Astrocyte (in vitro differentiated cells and primary cell): Measurements from ENCODE around the gene DDX41. TPM values are rescaled to one million over a fixed set of nuclear protein-coding genes. Genes with fewer than 3 reads are reported as not detected.

Source experiments
- DNase-seq: peaks from one replicate; pipeline ENCODE4 v3.0.0-alpha.2; 2010; ENCODE audit warnings: low read depth
- FAIRE-seq: peaks from 2 replicates; lab custom pipeline; 2011; peaks lifted over from hg19 to GRCh38; lab: Jason Lieb, UNC
- H2AFZ ChIP-seq: 2 replicates; pipeline ENCODE4 v1.6.0; 2012; ENCODE audit warnings: low read depth, low read length, inconsistent platforms
- H3K27ac ChIP-seq: 2 replicates; pipeline ENCODE4 v1.5.1; 2011; ENCODE audit warnings: low read depth, low read length, inconsistent platforms
- H3K27me3 ChIP-seq: 2 replicates; pipeline ENCODE4 v1.6.0; 2011; ENCODE audit warnings: low read length, inconsistent platforms; ENCODE audit not compliant: insufficient read depth
- H3K36me3 ChIP-seq: 2 replicates; pipeline ENCODE4 v1.5.1; 2011; ENCODE audit warnings: low read length, inconsistent platforms; ENCODE audit not compliant: insufficient read depth
- H3K4me1 ChIP-seq: 2 replicates; pipeline ENCODE4 v1.5.1; 2011; ENCODE audit warnings: low read length, inconsistent platforms; ENCODE audit not compliant: insufficient read depth
- H3K4me2 ChIP-seq: 2 replicates; pipeline ENCODE4 v1.6.0; 2012; ENCODE audit warnings: low read length, inconsistent platforms
- H3K4me3 ChIP-seq: 2 replicates; pipeline ENCODE4 v1.5.1; 2011; ENCODE audit warnings: low read depth, mild to moderate bottlenecking, low read length, inconsistent platforms; ENCODE audit not compliant: insufficient read depth
- H3K79me2 ChIP-seq: 2 replicates; pipeline ENCODE4 v1.6.0; 2012; ENCODE audit warnings: mild to moderate bottlenecking, low read length, inconsistent platforms; ENCODE audit not compliant: insufficient read depth
- H3K9ac ChIP-seq: 2 replicates; pipeline ENCODE4 v1.6.0; 2012; ENCODE audit warnings: mild to moderate bottlenecking, low read length, inconsistent platforms
- H3K9me3 ChIP-seq: 2 replicates; pipeline ENCODE4 v1.5.1; 2012; ENCODE audit warnings: low read depth, mild to moderate bottlenecking, low read length, inconsistent platforms; ENCODE audit not compliant: insufficient read depth
- H4K20me1 ChIP-seq: 2 replicates; pipeline ENCODE4 v1.6.0; 2012; ENCODE audit warnings: low read length, inconsistent platforms; ENCODE audit not compliant: insufficient read depth
- H3K27ac Mint-ChIP-seq: one replicate; pipeline ENCODE4 v1.8.0; 2021; ENCODE audit warnings: mild to moderate bottlenecking, mixed read lengths; ENCODE audit not compliant: unreplicated experiment
- H3K27me3 Mint-ChIP-seq: one replicate; pipeline ENCODE4 v1.8.0; 2021; ENCODE audit warnings: low read depth, mixed read lengths; ENCODE audit not compliant: unreplicated experiment
- H3K36me3 Mint-ChIP-seq: one replicate; pipeline ENCODE4 v1.8.0; 2021; ENCODE audit warnings: low read depth, mixed read lengths; ENCODE audit not compliant: unreplicated experiment
- H3K4me1 Mint-ChIP-seq: one replicate; pipeline ENCODE4 v1.8.0; 2021; ENCODE audit warnings: low read depth, mixed read lengths; ENCODE audit not compliant: unreplicated experiment
- H3K4me3 Mint-ChIP-seq: one replicate; pipeline ENCODE4 v1.8.0; 2021; ENCODE audit warnings: mild to moderate bottlenecking, moderate library complexity, mixed read lengths; ENCODE audit not compliant: unreplicated experiment
- H3K9me3 Mint-ChIP-seq: one replicate; pipeline ENCODE4 v1.8.0; 2021; ENCODE audit warnings: mild to moderate bottlenecking, mixed read lengths; ENCODE audit not compliant: unreplicated experiment
- EZH2 ChIP-seq: IDR thresholded peaks from 2 replicates; pipeline ENCODE4 v1.6.1; 2012; ENCODE audit warnings: mild to moderate bottlenecking, low read length, inconsistent platforms; ENCODE audit not compliant: insufficient read depth
- total RNA-seq: library from RNA; stranded (reverse); gene quantifications from 2 replicates; pipeline ENCODE4 v1.2.1, GENCODE V29; 2021
- TF ChIP-seq, protein P1 (sequence below): IDR thresholded peaks from 2 replicates; pipeline ENCODE4 v1.5.1; 2011; ENCODE audit warnings: low read depth, mild to moderate bottlenecking, inconsistent platforms, low read length, moderate library complexity; ENCODE audit not compliant: insufficient read depth

DDX41 gene
- total RNA-seq, 1 donor from 2014 or later = 92.5 TPM

DNA sequence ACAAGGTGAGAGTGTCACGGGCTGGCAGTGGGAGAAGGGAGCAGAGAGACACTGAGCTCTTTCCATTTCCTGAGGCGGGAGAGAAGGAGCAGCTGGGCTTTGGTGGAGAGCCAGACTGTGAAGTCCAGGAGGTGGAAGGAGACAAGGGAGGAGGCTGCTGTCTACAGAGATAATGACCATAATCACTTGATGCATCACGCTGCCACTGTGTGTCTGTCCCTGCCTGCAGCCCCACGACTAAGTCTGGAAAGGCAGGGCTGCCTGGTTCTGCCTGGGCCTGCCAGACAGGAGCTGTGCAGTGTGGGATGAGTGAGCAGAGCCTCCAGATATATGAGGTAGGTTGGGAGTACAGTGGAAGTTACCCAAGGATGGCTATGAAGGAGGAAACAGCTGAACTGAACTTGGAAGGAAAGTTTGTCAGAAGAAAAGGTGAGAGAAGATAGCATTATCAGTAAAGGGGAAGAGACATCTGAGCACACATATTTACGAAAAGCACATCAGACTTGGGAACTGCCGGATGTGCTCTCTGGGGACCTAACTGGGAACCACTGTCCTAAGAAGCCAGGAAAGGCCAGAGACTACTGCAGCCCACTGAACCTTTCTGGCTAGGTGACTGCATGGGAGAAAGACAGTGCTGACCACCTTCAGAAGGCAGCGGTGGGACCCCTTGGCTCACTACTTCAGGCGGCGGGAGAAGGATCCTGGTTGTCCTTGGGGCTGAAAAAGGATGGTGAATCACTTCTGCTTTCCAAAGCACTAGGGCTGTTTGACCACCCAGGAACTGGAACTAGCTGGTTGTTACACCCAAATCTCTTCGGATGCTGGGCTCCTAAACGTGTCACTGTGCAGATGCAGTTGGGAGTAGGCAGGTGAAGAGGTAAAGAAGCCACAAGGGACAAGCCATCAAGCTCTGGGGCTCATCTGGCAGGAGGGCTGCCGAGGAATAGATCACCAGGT lies 12.8 kb upstream of the DDX41 start:
- no peak overlapping the region for H3K4me2 ChIP-seq
- H3K4me1 ChIP-seq = no peaks in the 10 kb centered on the region
- no peak overlapping the region for H2AFZ ChIP-seq
- H3K27ac ChIP-seq = no peak overlapping the region
- H3K4me1 Mint-ChIP-seq = peaks cover 14% of the 10 kb centered on the region
- no peaks in the 10 kb centered on the region for H3K27me3 Mint-ChIP-seq
- FAIRE-seq = no peak
- H4K20me1 ChIP-seq = peaks cover 81% of the 10 kb centered on the region
- H3K4me3 Mint-ChIP-seq = no peak overlapping the region
- no peak overlapping the region for H3K4me3 ChIP-seq
- peaks cover 17% of the 10 kb centered on the region for H3K36me3 Mint-ChIP-seq
- no peak overlapping the region for H3K9ac ChIP-seq
- TF ChIP-seq EZH2 = no peak
- TF ChIP-seq, protein P1, sequence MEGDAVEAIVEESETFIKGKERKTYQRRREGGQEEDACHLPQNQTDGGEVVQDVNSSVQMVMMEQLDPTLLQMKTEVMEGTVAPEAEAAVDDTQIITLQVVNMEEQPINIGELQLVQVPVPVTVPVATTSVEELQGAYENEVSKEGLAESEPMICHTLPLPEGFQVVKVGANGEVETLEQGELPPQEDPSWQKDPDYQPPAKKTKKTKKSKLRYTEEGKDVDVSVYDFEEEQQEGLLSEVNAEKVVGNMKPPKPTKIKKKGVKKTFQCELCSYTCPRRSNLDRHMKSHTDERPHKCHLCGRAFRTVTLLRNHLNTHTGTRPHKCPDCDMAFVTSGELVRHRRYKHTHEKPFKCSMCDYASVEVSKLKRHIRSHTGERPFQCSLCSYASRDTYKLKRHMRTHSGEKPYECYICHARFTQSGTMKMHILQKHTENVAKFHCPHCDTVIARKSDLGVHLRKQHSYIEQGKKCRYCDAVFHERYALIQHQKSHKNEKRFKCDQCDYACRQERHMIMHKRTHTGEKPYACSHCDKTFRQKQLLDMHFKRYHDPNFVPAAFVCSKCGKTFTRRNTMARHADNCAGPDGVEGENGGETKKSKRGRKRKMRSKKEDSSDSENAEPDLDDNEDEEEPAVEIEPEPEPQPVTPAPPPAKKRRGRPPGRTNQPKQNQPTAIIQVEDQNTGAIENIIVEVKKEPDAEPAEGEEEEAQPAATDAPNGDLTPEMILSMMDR = no peak
- no peaks in the 10 kb centered on the region for H3K9me3 Mint-ChIP-seq
- no peaks in the 10 kb centered on the region for H3K27me3 ChIP-seq
- DNase-seq = no peak
- peaks cover 22% of the 10 kb centered on the region for H3K36me3 ChIP-seq
- H3K79me2 ChIP-seq = peaks cover 14% of the 10 kb centered on the region
- H3K27ac Mint-ChIP-seq = no peak overlapping the region
- no peaks in the 10 kb centered on the region for H3K9me3 ChIP-seq

DNA sequence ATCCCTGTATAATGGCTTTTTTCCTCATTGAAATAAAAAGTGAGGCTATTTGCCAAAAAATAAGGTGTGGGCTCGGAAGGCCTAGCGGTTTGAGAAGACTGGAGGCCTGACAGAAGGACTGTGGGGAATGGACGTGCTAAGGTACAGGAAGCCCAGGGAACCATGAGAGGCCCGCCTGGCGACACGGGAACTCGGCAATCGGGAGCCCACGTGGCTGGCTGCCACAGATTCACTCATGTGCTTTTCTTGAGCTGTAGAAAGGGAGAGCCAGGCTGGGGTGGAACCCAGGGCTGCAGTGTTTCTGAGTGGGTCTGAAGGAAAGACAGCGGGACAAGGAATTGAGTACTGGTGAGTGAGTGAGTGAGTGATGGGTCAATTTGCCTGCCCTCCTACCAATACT lies 11.9 kb upstream of the DDX41 start:
- FAIRE-seq (no peak), DNase-seq (no peak)
- Histone ChIP-seq H2AFZ (no peak overlapping the region), H3K27ac (no peak overlapping the region), H3K4me3 (no peak overlapping the region), H3K9me3 (no peaks in the 10 kb centered on the region), H3K4me2 (no peak overlapping the region), H3K79me2 (peaks cover 14% of the 10 kb centered on the region), H3K9ac (no peak overlapping the region), H3K4me1 (no peaks in the 10 kb centered on the region), H3K27me3 (no peaks in the 10 kb centered on the region), H4K20me1 (peaks cover 80% of the 10 kb centered on the region), H3K36me3 (peaks cover 22% of the 10 kb centered on the region)
- H3K4me1 Mint-ChIP-seq = peaks cover 11% of the 10 kb centered on the region
- no peaks in the 10 kb centered on the region for H3K27me3 Mint-ChIP-seq
- H3K4me3 Mint-ChIP-seq = no peak overlapping the region
- H3K36me3 Mint-ChIP-seq = peaks cover 15% of the 10 kb centered on the region
- H3K9me3 Mint-ChIP-seq = no peaks in the 10 kb centered on the region
- H3K27ac Mint-ChIP-seq = no peak overlapping the region
- TF ChIP-seq, protein P1 = no peak

DNA sequence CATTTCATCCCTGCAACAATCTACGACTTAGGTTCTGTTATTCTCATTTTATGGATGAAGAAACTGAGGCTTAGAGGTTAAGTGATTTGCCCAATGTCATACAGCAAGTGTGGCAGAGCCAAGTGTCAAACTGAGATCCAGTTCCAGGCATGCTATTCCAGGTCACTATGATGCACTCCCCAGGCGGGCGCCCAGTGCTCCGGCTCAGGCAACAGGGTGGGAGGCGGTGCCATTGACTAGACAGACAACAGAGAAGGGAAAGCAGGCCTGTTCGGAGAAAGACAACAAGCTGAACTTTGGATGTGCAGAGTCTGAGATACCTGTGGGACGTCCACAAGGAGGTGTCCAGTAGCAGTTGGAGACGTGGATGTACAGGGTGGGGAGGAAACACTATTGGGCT lies 10.8 kb upstream of the DDX41 start:
- Mint-ChIP-seq H3K9me3 (no peaks in the 10 kb centered on the region), H3K36me3 (peaks cover 18% of the 10 kb centered on the region)
- no peak for FAIRE-seq

More for the DNA sequence above, 10.8 kb upstream of the DDX41 start:
- Histone ChIP-seq H3K9ac (no peak overlapping the region), H3K79me2 (peaks cover 8% of the 10 kb centered on the region), H3K4me3 (no peak overlapping the region), H3K36me3 (peaks cover 22% of the 10 kb centered on the region), H3K27me3 (no peaks in the 10 kb centered on the region), H3K9me3 (no peaks in the 10 kb centered on the region), H3K4me2 (no peak overlapping the region), H2AFZ (no peak overlapping the region), H3K27ac (no peak overlapping the region), H3K4me1 (no peaks in the 10 kb centered on the region), H4K20me1 (peaks cover 77% of the 10 kb centered on the region)
- no peak for DNase-seq
- Mint-ChIP-seq H3K4me3 (no peak overlapping the region), H3K4me1 (peaks cover 11% of the 10 kb centered on the region), H3K27me3 (no peaks in the 10 kb centered on the region), H3K27ac (no peak overlapping the region)
- TF ChIP-seq, protein P1 = no peak
- no peak for TF ChIP-seq EZH2
